Calu3 (cell line): ENCODE results near the gene TMCC1. TPM values are rescaled to one million over a fixed set of nuclear protein-coding genes. Genes with fewer than 3 reads are reported as not detected.

ENCODE experiments used
- BruUV-seq: library from RNA; stranded (reverse); fragments of 400-500 nt; replicated peaks from 2 replicates; lab custom pipeline; 2021; lab: Mats Ljungman, UMichigan
- CTCF ChIA-PET: fragments of 300-600 bp; sonication (Branson Sonifier 250); formaldehyde crosslinking; loops from one replicate; lab custom pipeline; 2022; ENCODE audit warnings: antibody characterized with exemption; lab: Charles Lee
- DNase-seq: peaks from one replicate; pipeline ENCODE4 v3.0.0; 2022
- H3K27ac Mint-ChIP-seq: one replicate; pipeline ENCODE4 v1.8.0; 2022; ENCODE audit warnings: mixed read lengths; ENCODE audit not compliant: unreplicated experiment
- H3K27me3 Mint-ChIP-seq: one replicate; pipeline ENCODE4 v1.8.0; 2022; ENCODE audit warnings: mixed read lengths; ENCODE audit not compliant: unreplicated experiment
- H3K36me3 Mint-ChIP-seq: one replicate; pipeline ENCODE4 v1.8.0; 2022; ENCODE audit warnings: mild to moderate bottlenecking, moderate library complexity, mixed read lengths; ENCODE audit not compliant: insufficient read depth, unreplicated experiment
- H3K4me1 Mint-ChIP-seq: one replicate; pipeline ENCODE4 v1.8.0; 2022; ENCODE audit warnings: mild to moderate bottlenecking, low read depth, mixed read lengths; ENCODE audit not compliant: unreplicated experiment
- H3K4me3 Mint-ChIP-seq: one replicate; pipeline ENCODE4 v1.8.0; 2022; ENCODE audit warnings: mild to moderate bottlenecking, low read depth, moderate library complexity, mixed read lengths; ENCODE audit not compliant: unreplicated experiment
- H3K9me3 Mint-ChIP-seq: one replicate; pipeline ENCODE4 v1.8.0; 2022; ENCODE audit warnings: low read depth, mixed read lengths; ENCODE audit not compliant: unreplicated experiment
- CTCF ChIP-seq: fragments of 200-600 bp; IDR thresholded peaks from one replicate; pipeline ENCODE4 v1.8.0; 2022; ENCODE audit warnings: antibody characterized with exemption; ENCODE audit not compliant: unreplicated experiment
- intact Hi-C: fragments of 100-400 bp; cut with micrococcal nuclease; formaldehyde crosslinking; loops from one replicate; pipeline ENCODE4 v1.10.0; 2022; ENCODE audit not compliant: unreplicated experiment
- total RNA-seq: library from RNA; stranded (reverse); gene quantifications from 2 replicates; pipeline ENCODE4 v1.2.3, GENCODE V29; 2022

Gene TMCC1
- total RNA-seq, 1 experiment from 2014 or later, result 57.2 TPM

DNA sequence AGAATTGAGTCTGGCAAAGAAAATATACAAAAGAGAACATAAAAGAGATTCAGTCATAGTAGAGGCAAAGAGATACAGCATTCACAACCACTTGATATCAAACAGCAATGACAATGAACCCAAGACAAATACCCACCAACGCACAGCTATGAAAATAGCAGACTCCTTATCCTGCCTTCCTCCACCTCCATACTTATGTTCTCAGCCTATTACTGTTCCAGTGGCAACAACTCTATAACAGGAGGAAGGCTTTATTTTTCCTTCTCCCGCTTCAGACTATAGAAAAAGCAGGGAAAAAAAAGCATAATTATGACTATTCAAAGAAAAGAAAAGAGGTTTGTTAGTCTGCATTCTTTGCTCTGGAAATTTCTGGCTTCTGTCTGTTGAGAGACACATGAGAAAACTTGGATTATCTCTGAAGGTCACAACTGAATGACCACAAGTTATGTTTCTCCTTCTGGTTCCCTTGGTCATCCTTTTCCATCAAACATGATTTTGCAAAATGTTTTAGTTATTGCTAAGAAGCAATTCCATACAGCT is 205.9 kb downstream of the TMCC1 start:
- Mint-ChIP-seq H3K9me3 (no peaks in the 10 kb centered on the region), H3K36me3 (no peaks in the 10 kb centered on the region), H3K27ac (no peak overlapping the region), H3K4me3 (no peak overlapping the region), H3K4me1 (peaks cover 23% of the 10 kb centered on the region), H3K27me3 (no peaks in the 10 kb centered on the region)
- CTCF ChIA-PET, result no interaction called here
- intact Hi-C loops, result no loop called here
- no peak for DNase-seq
- BruUV-seq, result no TSS peak
- TF ChIP-seq CTCF, result no peak

GRCh38 chr3:129686941-129687340 is 206.6 kb downstream of the TMCC1 start:
- CTCF ChIA-PET, result no interaction called here
- no peaks in the 10 kb centered on the region for H3K27me3 Mint-ChIP-seq
- H3K9me3 Mint-ChIP-seq, result no peaks in the 10 kb centered on the region
- no peak overlapping the region for H3K27ac Mint-ChIP-seq
- DNase-seq, result no peak
- no peak overlapping the region for H3K4me3 Mint-ChIP-seq
- no peaks in the 10 kb centered on the region for H3K36me3 Mint-ChIP-seq
- no TSS peak for BruUV-seq
- intact Hi-C loops, result no loop called here
- peaks cover 23% of the 10 kb centered on the region for H3K4me1 Mint-ChIP-seq
- TF ChIP-seq CTCF, result no peak

DNA sequence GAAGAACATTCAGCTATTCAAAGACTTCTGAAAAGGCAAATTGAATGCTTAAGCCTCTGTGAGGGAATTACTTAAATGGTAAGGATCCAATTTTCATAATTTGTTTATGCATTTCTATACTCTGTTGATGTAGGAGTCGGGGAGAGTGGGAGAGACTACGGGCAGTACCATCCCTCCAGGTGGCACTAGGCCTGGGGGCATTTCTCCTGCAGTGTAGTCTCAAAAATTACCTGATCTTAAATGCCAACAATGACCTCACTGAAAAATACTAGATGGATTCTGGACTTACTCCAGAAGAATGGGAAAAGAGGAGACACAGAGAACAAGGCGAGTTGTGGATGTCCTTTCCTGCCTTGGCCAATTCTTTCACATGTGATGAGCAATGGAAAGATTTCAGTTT is 209.2 kb downstream of the TMCC1 start:
- Mint-ChIP-seq H3K4me3 (no peak overlapping the region), H3K36me3 (no peaks in the 10 kb centered on the region), H3K4me1 (peaks cover 23% of the 10 kb centered on the region), H3K27ac (no peak overlapping the region), H3K27me3 (no peaks in the 10 kb centered on the region), H3K9me3 (no peaks in the 10 kb centered on the region)
- CTCF ChIA-PET, result no interaction called here
- no peak for TF ChIP-seq CTCF
- intact Hi-C loops, result no loop called here
- no TSS peak for BruUV-seq
- DNase-seq, result no peak

GRCh38 chr3:129683201-129683600 is 210.3 kb downstream of the TMCC1 start:
- DNase-seq, result no peak
- BruUV-seq, result no TSS peak
- Mint-ChIP-seq H3K36me3 (no peaks in the 10 kb centered on the region), H3K9me3 (no peaks in the 10 kb centered on the region), H3K4me1 (peaks cover 23% of the 10 kb centered on the region), H3K27me3 (no peaks in the 10 kb centered on the region), H3K27ac (no peak overlapping the region), H3K4me3 (no peak overlapping the region)
- TF ChIP-seq CTCF, result no peak
- intact Hi-C loops, result no loop called here
- CTCF ChIA-PET, result no interaction called here
